Erythroblast (primary cell): ENCODE measurements around the gene OR6C74.

Experiments
- GATA1 ChIP-seq: IDR thresholded peaks from 2 replicates; pipeline ENCODE4 v1.6.1; 2011; ENCODE audit warnings: low read depth, mild to moderate bottlenecking, control low read depth, low read length, moderate library complexity
- POLR2A ChIP-seq: IDR thresholded peaks from 2 replicates; pipeline ENCODE4 v1.6.1; 2011; ENCODE audit warnings: mild to moderate bottlenecking, low read length

GRCh38 chr12:55256831-55257230, 12.4 kb downstream of the OR6C74 start:
- no peak for TF ChIP-seq POLR2A
- no peak for TF ChIP-seq GATA1
